HG03432 (cell line): ENCODE data around the gene TRIM33.
"Not testable (repeated sequence)": the region's sequence is repeated elsewhere in the genome, so short reads cannot be mapped to it uniquely, and the experiment has no call there.

Experiments
- ATAC-seq: cut with Tn5 transposase; IDR thresholded peaks from one replicate; pipeline ENCODE4 v1.9.1; 2021; ENCODE audit warnings: mild to moderate bottlenecking, moderate library complexity; ENCODE audit not compliant: unreplicated experiment

Gene TRIM33

DNA sequence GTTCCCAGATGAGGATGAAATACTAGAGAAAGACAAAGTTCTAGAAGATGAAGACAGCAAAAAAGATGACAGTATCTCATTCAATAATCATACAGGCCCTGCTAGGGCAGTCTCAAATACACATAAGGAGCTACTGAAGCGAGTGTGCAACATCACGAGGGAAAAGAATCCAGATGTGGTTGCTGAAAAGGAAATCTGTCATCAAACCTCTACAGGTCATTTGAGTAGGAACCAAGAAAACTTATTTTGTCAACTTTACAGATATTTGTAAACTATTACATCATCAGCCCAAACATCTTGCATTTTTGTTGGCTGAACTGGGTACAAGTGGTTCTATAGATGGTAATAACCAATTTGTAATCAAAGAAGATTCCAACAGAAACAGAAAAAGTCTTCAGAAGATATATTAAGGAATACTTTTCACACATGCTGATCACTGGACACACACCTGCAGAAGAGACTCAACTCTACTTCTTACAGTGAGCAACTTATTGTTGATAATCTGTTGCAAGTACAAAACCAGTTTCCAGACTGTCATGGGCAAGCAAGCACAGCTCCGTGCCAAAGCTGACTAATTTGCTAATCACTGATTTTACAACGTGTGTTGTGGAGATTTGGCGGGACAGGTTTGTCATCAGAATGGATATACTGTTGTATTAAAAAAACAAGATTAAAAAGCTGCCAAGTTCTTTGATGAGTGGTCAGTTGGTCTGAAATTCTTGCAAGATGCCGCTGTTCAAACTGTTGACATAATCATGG, 42.1 kb downstream of the TRIM33 start:
- no peak for ATAC-seq

DNA sequence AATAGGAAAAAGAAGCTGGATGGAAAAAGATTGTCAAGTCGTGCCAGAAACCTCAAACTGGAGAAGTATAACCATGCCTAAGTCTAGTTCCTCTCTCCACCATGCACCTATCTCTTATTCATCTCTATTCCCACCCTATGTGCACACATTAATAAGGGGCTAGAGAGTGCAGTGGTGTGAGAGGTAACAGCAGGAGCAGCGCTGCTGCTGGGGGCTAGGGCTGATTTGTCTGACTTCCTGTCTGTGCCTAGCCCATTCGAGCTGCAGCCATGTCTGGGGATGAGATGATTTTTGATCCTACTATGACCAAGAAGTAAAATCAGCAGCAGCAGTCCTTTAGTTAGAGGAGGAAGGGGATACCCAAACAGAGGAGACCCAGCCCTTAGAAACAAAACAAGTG, 43.0 kb downstream of the TRIM33 start:
- ATAC-seq = no peak

DNA sequence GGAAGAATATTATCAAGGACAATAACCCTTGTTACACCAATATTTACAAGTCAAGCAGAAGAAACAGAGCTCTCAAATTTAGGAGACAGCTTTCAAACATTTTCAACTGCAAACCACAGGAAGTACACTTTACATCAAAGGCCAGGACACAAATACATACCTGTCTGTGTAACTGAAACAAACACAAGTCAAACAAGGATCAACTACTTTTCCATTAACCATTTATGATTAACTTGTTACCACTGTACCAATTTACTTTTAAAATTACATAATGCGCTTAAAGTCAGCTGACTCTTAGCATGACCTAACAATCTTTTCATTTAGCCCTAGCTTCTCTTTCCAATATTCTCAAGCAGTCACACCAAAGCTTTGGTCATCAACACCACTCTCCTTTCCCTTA, 43.5 kb downstream of the TRIM33 start:
- ATAC-seq = peak; percentile 68

DNA sequence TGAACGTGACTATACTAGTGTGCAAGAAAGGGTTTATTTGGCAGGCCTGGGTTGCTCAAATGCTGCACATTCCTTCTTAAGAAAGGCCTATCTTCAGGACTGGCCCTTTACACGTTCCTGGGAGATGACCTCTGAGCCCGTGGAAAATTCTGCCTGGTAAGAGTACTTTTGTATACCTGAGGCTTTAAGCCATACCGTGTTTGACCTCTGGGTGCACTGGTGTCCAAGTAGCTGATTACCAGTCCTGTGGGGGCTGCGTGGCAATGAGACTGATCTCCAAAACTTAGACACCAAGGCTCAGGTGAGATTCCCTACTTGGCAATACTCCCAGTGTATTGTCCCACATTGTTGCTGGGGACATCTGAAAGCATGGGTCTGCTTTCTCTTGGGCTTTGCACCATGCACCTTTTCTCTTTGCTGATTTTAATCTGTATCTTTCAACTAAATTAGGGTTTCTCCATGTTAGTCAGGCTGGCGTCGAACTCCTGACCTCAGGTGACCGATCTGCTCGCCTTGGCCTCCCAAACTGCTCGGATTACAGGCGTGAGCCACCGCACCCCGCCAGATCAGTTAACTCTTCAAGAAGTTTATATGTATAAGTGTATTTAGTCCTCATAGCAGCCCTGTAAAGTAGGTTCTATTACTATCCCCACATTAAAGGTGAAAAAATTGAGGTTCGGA, 44.5 kb downstream of the TRIM33 start:
- no peak for ATAC-seq

DNA sequence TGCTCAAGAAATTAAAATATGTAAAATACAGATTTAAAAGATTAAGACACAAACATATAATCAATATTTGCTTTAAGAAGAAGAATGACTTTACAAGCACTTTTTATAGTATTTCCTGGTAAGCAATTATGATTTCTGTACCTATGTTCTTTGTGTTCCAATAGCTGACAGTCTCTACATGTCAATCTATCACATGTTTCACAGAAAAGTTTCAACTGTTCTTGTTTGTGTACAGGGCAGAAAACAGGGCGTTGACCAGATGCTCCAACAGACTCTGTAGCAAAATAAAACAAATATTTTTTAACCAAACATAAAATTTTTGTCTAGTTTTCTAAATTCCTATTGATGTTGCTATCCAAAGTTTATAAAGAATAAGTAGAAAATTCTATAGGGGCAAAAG, 48.0 kb downstream of the TRIM33 start:
- ATAC-seq = no peak

DNA sequence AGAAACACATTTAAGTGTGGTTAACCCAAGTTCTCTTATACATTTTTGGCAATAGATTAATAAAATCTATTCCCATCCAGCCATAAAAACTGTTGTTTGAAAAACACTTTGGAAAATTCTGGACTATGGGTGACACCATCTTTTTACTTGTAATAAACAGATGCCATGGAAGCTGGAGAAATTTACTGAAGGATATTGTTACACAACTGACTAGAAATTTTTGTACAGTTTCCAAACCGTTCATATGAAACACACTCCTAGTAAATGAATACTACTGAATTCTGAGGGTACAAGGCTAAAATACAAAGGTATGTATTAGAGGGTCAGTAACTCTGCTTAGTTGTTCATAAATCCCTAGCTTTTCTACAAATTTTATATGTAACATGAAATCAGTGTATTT, 48.7 kb downstream of the TRIM33 start:
- no peak for ATAC-seq

DNA sequence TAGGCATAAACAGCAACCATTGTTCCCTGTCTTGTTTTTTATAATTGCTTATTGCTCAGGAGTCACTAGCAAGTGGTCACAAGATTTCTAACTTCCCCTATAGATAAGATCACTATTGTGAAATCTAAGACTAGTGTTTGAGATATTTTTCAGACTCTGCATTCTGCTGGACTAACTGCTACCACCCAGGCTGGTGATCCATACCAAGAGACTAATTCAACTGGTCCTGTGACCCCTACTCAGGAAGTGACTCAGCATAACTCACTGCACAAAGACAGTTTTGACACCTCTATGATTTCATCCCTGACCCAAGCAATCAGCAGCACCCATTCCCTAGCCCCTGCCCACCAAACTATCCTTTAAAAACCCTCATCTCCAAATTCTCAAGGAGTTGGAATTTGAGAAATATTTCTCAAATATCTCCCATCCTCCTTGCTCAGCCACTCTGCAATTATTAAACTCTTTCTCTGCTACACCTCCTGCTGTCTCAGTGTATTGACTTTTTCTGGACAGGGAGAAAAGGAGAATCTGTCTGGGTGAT, 52.7 kb downstream of the TRIM33 start:
- ATAC-seq = no peak

DNA sequence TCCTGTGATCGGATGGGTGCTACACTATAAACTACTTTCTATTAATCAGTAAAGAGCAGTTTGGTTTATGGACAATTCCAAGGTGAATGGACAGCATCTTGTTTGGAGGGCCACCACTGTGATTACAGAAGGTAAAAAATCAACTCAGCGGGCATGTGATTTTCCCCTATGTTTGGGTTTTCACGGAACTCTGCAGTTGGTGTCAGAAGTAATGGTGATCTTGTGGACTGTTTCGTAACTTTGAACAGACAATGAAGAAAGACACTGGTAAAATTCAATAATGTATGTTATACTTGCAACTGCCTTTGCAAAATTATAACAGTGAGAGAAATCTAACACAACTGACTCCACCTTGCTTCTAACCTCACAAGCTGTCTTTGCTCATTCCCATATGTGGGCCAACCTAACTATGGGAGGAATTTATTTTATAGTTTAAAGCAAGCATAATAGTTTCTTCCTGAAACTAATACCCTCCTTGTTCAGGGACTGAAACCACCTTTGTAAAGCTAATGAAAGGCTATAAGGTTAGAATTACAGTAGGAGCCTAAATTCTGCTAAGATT, 53.2 kb downstream of the TRIM33 start:
- ATAC-seq = no peak

DNA sequence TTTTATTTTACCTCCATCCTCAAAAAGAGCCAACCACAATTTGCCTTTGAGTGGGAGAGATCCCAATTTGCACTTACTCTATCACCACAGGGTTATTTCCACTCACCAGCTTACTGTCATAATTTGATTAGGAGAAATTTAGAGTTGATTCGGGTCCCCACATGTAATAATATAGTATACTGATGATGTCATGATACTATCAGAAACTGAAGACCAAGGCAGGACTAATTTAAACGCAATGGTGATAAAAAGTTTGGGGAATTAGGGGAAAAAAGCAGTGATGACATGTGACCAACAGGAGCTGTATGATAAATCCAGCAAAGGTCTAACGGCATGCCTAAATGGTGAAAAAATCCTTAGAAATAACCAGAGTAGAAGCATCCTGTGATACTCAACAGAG, 54.4 kb downstream of the TRIM33 start:
- ATAC-seq = no peak

DNA sequence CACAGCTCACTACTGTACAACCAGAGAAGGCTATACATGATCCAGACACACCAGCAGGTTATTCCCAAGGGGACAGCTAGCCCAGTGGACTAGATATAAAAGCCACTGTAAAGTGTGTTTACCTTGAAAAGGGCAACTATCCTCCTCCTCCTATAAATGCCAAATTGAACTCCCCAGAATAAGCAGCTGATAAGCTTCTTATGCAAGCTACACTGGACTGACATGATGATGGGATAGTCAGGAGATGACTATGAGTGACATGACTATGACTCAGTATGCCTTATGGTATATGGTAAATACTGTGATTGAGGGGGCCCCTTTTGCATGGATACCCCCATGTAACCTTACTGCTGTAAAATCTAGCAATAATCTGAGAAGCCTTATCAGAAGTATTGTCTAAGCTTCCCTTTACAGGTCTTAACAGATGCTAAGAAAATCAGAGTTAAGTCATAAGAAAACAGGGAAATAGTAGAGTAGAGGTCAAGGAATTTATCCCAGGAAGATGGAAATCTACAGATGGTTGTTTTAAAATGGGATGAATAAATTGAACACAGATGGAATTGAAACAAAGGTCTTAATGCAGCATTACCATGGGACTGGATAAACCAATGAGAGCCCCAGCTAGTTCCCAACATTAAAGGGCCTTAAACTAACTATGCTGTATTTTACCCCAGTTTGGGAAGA, 55.8 kb downstream of the TRIM33 start:
- no peak for ATAC-seq

DNA sequence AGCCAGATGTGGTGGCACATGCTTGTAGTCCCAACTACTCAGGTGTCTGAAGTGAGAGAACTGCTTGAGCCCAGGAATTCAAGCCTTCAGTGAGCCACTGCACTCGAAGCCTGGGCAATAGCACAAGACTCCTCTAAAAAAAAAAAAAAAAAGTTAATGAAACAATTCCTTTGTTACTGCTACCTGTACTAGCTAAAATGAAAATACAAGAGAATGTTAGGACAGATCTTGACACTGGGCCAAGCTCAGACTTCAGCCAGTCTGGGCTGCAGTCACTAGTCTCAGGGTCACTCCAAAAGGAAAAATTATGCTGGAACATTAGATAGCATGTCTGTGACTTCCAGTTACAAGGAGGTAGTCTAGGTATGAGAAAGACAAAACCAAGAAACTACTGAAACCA, 56.5 kb downstream of the TRIM33 start:
- no peak for ATAC-seq

DNA sequence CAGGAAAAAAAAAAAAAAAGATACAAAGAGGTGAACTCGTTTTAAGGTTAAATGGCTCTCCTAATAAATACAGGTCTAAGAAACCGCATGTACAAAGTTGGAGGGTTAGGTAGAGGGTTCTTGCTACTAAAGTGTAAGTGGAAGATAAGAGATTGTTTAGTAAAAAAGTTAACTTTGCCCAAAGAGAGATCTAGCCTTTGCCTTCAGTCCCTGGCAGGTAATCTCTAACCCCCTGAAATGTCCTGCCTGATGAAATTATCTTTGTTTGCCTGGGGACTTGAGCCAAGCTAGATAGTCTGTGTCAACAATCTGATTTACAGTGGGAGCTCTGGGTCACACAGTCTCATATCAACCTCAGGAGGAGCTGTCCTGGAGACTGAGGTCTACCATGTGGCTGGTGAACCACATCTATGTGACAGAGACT, 57.6 kb downstream of the TRIM33 start:
- no peak for ATAC-seq

DNA sequence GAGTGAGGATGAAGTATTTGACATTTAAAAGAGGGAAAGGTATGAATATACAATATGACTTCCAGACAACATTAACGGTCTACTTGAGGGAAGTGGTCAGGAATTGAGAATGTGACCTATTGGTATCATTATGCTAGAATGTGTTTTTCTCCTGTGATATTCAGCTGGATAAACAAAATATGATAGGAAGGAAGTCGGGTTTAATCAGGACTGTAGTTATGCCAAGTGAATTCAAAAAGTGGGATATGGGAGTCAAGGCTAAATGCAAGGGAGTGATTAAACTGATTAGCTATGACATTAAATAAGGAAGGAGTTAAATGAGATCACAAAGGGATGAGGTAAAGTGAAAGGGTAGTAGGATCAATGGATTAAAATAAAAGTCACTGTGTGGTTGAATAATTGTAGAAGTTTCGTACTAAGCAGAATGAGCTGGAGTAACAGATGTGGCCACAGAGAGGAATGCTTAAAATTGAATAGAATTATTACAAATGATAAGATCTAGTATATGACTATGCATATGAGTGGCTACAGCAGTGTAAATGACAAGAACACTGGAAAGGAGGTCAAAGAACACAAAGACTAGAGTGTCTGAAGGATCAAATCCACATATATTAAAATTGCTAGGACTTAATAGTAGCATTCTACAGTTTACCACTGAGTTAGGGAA, 62.5 kb downstream of the TRIM33 start:
- no peak for ATAC-seq

DNA sequence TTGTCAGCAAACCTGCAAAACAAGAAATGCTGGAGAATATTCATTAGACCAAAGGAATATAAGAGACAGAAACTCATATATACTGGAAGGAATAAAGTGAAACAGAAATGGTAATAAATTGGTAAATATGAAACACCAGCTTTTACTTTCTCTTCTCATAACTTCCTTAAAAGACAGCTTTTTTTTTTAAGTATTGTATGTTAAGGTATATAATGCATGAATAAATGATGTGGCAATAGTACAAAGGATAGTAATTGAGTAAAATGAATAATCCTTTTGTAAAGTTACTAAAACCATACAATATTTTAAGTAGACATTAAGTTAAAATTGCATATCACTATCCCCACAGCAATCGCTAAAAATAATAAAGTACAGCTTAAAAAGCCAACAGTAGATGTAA, 64.8 kb downstream of the TRIM33 start:
- ATAC-seq = no peak

DNA sequence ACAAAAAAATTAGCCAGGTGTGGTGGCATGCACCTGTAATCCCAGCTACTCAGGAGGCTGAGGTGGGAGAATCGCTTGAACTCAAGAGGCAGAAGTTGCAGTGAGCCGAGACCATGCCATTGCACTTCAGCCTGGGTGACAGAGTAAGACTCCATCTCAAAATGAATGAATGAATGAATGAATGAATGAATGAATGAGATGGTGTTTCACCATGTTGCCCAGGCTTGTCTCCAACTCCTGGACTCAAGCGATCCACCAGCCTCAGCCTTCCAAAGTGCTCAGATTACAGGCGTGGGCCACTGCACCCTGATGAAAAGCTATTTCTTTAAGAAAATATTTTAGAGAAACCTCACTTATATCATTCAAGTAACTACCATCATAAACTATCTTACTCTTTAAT, 67.8 kb downstream of the TRIM33 start:
- ATAC-seq = not testable (repeated sequence)

DNA sequence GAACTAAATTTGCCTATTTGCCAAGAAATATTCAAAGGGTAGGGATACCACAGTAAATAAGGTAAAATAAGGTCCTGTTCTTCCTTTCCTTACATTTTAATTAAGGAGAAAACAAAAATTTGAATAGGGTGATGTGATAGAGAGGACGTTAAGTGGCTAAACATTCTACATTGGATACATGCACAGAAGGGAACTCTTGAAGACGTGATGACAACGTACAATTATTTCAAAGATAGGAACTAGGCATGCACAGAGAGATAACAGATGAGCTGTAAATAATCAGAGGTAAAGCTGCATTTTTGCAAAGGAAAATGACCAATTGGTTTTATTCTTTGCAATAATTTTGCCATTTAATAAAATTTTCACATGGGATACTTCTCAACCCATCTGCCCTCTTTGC, 69.7 kb downstream of the TRIM33 start:
- no peak for ATAC-seq

DNA sequence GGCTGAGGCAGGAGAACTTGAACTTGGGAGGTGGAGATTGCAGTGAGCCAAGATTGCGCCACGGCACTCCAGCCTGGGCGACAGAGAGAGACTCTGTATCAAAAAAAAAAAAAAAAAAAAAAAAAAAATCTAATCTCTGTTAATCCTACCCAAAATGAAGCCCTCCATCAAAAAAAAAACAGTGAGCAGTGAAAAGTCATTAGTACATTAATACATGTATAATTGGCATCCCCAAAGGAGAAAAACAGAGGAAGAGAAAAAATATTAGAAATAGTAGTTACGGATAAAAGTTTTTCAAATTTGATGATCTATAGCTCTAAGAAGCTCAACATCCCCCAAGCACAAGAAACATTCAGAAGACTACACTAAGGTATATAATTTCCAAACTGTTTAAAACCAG, 71.6 kb downstream of the TRIM33 start:
- ATAC-seq = no peak

DNA sequence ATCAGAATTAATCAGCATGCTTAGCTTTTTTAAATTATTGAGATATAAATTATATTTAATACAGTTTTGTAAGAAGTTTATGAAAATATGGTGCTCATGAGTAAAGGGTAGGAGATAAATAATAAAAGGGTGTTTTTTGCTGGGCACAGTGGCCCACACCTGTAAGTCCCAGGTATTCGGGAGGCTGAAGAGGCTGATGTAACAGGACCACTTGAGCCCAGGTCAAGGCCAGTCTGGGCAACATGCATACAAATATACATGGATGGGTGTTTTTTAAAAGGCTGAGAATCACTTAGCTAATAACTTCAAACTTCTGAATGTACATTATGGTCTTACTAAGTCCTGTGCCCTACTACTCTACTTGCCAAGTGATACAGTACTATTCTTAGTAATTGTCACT, 73.2 kb downstream of the TRIM33 start:
- ATAC-seq = no peak

DNA sequence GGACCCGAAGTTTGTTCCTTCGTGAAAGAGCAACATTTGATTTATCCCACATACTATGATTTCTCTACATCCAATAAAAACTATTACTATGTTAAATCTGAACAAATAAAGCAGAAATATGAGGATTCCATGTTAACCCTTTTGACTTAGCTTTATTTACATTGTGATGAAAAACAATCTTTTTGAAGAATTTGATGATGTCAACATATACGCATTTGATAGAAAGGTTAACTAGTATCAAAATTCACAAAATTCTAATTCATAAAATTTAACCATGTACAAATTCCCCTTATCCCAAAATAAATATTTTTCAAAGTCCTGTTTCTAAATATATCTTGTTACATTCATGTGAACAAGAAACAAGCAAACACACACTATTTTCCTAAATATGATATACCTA, 74.2 kb downstream of the TRIM33 start:
- no peak for ATAC-seq

DNA sequence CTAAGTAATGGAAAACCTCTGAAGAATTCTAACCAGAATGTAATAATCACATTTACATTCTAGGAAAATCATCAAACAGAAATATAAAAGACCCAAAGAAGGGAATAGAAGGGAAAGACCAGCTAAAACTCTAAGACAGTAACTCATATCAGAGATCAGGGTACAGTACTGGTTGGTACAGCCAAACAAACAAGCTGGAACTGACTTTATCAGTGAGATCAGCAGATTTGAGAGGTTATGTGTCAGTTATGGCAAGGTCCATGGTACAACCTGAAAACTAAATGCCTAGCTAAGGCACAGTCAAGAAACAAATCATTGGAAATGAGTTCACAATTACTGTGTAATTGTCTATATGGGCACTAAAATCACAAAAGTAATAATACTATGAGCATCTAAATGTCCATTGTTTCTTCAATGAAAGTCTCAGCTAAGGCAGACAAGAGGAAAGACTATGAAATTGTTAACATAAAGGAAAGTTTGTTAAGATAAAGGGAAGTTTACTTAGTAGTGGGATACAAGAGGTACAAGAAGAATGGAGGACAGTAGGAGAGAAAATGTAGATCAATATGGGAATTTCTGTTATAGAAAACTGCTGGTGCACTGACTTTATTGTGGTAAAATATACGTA, 75.8 kb downstream of the TRIM33 start:
- no peak for ATAC-seq

DNA sequence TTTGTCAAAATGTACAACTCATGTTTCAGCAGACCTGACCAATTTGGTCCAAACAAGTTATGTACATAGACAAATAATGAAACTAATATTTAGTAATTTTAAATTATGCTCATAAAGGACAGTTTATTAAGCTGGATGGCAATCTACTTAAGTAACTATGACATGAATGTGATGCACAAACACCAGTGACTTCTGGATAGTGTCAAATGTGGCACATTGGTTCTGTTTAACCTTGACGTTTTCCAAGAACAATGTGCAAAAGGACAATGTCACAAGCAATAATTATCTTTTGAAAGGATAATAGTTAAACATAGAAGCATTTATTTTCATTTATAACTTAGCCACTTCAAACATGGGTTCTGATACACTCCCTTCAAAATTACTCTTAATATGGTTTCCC, 80.0 kb downstream of the TRIM33 start:
- no peak for ATAC-seq
